Adrenal gland (tissue), 5 donors: ENCODE results near the gene SPRR2E.

Experiments used
- POLR2A ChIP-seq, 2 donors: fragments of 450-650 bp; IDR thresholded peaks; one replicate each; pipeline ENCODE4 v1.6.1; 2017; ENCODE audit warnings: antibody characterized with exemption in 2 of 2, mild to moderate bottlenecking in 2 of 2, moderate library complexity in 1 of 2
- TF ChIP-seq, protein P1 (sequence below), 6 experiments: fragments of 450-650 bp in 4 of 6; fragments of 200-600 bp in 2 of 6; sonication (generic) in 1 of 6; IDR thresholded peaks; 1 replicate in 5 of 6; 2 replicates in 1 of 6; pipeline versions ENCODE4 v1.5.1 to v1.8.0; 2016 to 2021; ENCODE audit warnings: antibody characterized with exemption in 6 of 6, mild to moderate bottlenecking in 2 of 6, moderate library complexity in 1 of 6
- donor health status: DM: no; HTN: no; CAD: no.

DNA sequence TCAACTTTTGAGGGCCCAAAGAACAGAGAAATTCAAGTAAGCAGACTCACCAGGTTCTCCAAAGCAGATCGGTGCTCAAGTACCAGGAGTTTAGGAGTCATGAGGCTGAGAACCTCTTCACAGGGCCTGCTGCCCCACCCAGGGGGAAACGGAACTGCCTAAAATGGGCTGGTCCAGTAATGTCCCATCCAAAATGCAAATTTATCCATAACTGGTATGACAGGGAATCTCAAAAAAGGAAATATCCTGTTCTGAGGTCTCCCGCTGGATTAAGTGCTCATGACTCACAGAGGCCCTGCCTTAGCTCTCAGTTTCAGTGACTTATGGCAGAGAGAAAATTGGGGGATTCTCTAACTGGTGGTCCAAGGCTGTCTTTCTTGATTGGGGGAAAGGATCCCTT is 47.1 kb upstream of the SPRR2E start:
- no peak for TF ChIP-seq POLR2A (IDR thresholded peaks at IDR 0.05)
- TF ChIP-seq, protein P1, sequence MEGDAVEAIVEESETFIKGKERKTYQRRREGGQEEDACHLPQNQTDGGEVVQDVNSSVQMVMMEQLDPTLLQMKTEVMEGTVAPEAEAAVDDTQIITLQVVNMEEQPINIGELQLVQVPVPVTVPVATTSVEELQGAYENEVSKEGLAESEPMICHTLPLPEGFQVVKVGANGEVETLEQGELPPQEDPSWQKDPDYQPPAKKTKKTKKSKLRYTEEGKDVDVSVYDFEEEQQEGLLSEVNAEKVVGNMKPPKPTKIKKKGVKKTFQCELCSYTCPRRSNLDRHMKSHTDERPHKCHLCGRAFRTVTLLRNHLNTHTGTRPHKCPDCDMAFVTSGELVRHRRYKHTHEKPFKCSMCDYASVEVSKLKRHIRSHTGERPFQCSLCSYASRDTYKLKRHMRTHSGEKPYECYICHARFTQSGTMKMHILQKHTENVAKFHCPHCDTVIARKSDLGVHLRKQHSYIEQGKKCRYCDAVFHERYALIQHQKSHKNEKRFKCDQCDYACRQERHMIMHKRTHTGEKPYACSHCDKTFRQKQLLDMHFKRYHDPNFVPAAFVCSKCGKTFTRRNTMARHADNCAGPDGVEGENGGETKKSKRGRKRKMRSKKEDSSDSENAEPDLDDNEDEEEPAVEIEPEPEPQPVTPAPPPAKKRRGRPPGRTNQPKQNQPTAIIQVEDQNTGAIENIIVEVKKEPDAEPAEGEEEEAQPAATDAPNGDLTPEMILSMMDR (IDR thresholded peaks at IDR 0.05) = no peak
